ENCODE data around the gene OTUD4.
A peak's percentile ranks its signal among the peaks of the same experiment; 100 is the strongest.

Gene OTUD4

GRCh38 chr4:145131848-145132247 lies 48.5 kb downstream of the OTUD4 start:
- Mint-ChIP-seq H3K4me1 (ENCODE audit: low read depth in 2 of 2) (peaks cover 14 to 26% of the 10 kb centered on the region in 2 donors), H3K27me3 (no peaks in the 10 kb centered on the region), H3K27ac (peak overlapping the region; percentile 44 to 65), H3K36me3 (ENCODE audit: insufficient read depth) (peaks cover 22% of the 10 kb centered on the region), H3K4me3 (no peak overlapping the region), H3K9me3 (no peaks in the 10 kb centered on the region)
- no peak for DNase-seq
- ATAC-seq (replicated peaks) = no peak

GRCh38 chr4:145130788-145131399 lies 49.5 kb downstream of the OTUD4 start:
- no peak overlapping the region for H3K4me3 Mint-ChIP-seq
- H3K4me1 Mint-ChIP-seq (ENCODE audit: low read depth in 2 of 2) = peaks cover 15 to 31% of the 10 kb centered on the region in 2 donors
- peaks cover 29% of the 10 kb centered on the region for H3K36me3 Mint-ChIP-seq (ENCODE audit: insufficient read depth)
- ATAC-seq (replicated peaks) = no peak
- H3K27ac Mint-ChIP-seq = peak overlapping the region; percentile 44 to 65
- H3K27me3 Mint-ChIP-seq = no peaks in the 10 kb centered on the region
- no peak for DNase-seq
- H3K9me3 Mint-ChIP-seq = no peaks in the 10 kb centered on the region

DNA sequence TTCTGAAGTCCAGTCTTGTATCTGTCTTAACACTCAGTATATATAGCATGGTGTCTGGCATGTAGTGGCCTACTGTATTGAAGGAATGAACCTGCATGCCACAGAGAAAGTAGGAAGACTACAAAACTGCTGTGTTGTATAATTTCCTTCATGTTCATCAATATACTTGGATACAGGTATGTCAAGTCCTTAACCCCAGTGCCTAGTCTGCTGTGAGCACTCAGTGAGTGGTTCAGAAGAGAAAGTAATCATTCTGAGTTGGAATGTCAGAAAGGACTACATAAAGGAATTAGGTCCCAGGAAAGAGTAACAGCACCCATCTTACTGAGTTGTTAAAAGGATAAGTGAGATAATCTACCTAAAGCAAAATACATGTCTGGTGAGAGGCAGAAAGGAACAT lies 50.3 kb downstream of the OTUD4 start:
- Mint-ChIP-seq H3K36me3 (ENCODE audit: insufficient read depth) (peaks cover 33% of the 10 kb centered on the region), H3K4me1 (ENCODE audit: low read depth in 2 of 2) (peaks cover 15 to 31% of the 10 kb centered on the region in 2 donors), H3K27me3 (no peaks in the 10 kb centered on the region), H3K9me3 (no peaks in the 10 kb centered on the region), H3K27ac (peak overlapping the region; percentile 44 to 65), H3K4me3 (no peak overlapping the region)
- no peak for DNase-seq
- ATAC-seq (replicated peaks) = no peak

- Mint-ChIP-seq H3K4me3 (peak overlapping the region; percentile 62 to 75), H3K36me3 (ENCODE audit: insufficient read depth) (peaks cover 66% of the 10 kb centered on the region), H3K9me3 (no peaks in the 10 kb centered on the region), H3K27me3 (no peaks in the 10 kb centered on the region), H3K4me1 (ENCODE audit: low read depth in 2 of 2) (peaks cover 6 to 12% of the 10 kb centered on the region in 2 donors), H3K27ac (peak overlapping the region; percentile 91 to 97)
- ATAC-seq (replicated peaks) (no peak), DNase-seq (no peak)
Measured at GRCh38 chr4:145125396-145125795, 55.0 kb downstream of the OTUD4 start.

DNA sequence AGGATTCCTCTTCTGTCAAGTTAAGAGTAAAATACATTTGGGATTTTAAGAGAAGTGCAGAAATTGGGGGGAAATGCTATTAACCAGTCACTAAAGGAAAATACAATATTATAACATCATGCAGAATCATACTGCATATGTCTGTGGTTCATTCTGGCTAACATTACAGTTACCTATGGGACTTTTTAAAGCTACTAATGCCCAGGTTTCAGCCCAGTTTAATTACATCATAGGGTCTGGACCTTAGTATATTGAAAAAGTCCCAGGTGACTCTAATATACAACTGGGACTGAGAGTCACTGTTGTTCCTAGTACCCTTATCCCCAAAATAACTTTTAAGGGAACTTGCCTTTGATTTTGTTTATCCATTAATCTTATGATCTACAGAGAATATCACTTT lies 72.3 kb downstream of the OTUD4 start:
- H3K27ac Mint-ChIP-seq = no peak overlapping the region
- no peak for ATAC-seq (replicated peaks)

DNA sequence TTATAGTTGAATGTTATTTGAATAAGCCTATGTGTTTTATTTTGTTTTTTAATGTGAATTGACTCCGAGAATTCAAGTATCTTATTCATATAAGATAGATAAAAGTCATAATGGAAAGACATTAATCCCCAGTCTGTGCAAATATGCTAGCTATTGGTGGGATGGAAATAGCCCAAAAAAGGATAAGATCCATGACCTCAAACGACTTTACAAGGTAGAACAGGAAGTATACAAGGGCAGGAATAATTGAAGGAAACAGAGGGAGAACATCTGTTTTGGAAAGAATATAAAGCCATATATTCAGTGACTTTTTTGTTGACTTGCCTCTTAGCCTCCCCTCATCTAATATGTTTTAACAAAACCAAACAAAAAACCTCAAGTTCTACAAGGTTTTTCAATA lies 73.3 kb downstream of the OTUD4 start:
- Mint-ChIP-seq H3K27ac (peak overlapping the region in 1 of 2 donors; percentile 6), H3K9me3 (no peaks in the 10 kb centered on the region), H3K27me3 (no peaks in the 10 kb centered on the region), H3K4me1 (ENCODE audit: low read depth in 2 of 2) (no peaks in the 10 kb centered on the region), H3K36me3 (ENCODE audit: insufficient read depth) (peaks cover 59% of the 10 kb centered on the region), H3K4me3 (no peak overlapping the region)
- DNase-seq (no peak), ATAC-seq (replicated peaks) (no peak)

More for the DNA sequence above, 72.3 kb downstream of the OTUD4 start:
- no peaks in the 10 kb centered on the region for H3K4me1 Mint-ChIP-seq (ENCODE audit: low read depth in 2 of 2)
- H3K36me3 Mint-ChIP-seq (ENCODE audit: insufficient read depth) = peaks cover 69% of the 10 kb centered on the region
- DNase-seq = no peak
- no peak overlapping the region for H3K4me3 Mint-ChIP-seq
- no peaks in the 10 kb centered on the region for H3K27me3 Mint-ChIP-seq
- no peaks in the 10 kb centered on the region for H3K9me3 Mint-ChIP-seq

GRCh38 chr4:145103496-145103895 lies 76.9 kb downstream of the OTUD4 start:
- ATAC-seq (replicated peaks) = no peak
- Mint-ChIP-seq H3K9me3 (no peaks in the 10 kb centered on the region), H3K27me3 (no peaks in the 10 kb centered on the region), H3K4me3 (no peak overlapping the region), H3K36me3 (ENCODE audit: insufficient read depth) (peaks cover 24% of the 10 kb centered on the region), H3K27ac (no peak overlapping the region), H3K4me1 (ENCODE audit: low read depth in 2 of 2) (peaks cover 8 to 12% of the 10 kb centered on the region in 2 donors)
- no peak for DNase-seq

- peaks cover 28% of the 10 kb centered on the region for H3K36me3 Mint-ChIP-seq (ENCODE audit: insufficient read depth)
- H3K9me3 Mint-ChIP-seq = no peaks in the 10 kb centered on the region
- ATAC-seq (replicated peaks) (no peak), DNase-seq (no peak)
- H3K27me3 Mint-ChIP-seq = no peaks in the 10 kb centered on the region
- H3K27ac Mint-ChIP-seq = no peak overlapping the region
- peaks cover 8 to 14% of the 10 kb centered on the region in 2 donors for H3K4me1 Mint-ChIP-seq (ENCODE audit: low read depth in 2 of 2)
- H3K4me3 Mint-ChIP-seq = no peak overlapping the region
Measured at GRCh38 chr4:145102619-145103018, 77.8 kb downstream of the OTUD4 start.

DNA sequence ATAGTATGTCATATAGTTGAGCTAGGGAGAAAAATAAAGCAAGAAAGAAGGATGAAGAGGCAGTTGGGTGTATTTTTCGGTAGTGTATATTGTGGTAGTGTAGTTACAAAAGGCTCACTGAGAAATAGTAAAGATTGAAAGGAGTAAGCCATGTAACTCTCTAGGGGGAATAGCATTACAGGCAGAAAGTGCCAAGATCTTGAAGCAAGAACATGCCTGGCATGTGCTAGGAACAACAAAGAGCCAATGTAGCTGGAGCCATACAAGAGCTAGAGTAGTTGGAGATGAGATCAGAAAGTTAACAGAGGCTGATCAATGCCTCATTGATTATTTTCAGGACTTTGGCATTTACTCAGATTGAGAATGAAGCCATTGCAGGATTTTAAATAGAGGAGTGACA lies 79.3 kb downstream of the OTUD4 start:
- no peak overlapping the region for H3K4me3 Mint-ChIP-seq
- H3K27me3 Mint-ChIP-seq = no peaks in the 10 kb centered on the region
- ATAC-seq (replicated peaks) = no peak
- H3K9me3 Mint-ChIP-seq = no peaks in the 10 kb centered on the region
- H3K4me1 Mint-ChIP-seq (ENCODE audit: low read depth in 2 of 2) = peaks cover 11 to 24% of the 10 kb centered on the region in 2 donors
- DNase-seq = no peak
- H3K36me3 Mint-ChIP-seq (ENCODE audit: insufficient read depth) = peaks cover 25% of the 10 kb centered on the region
- no peak overlapping the region for H3K27ac Mint-ChIP-seq

- peaks cover 17% of the 10 kb centered on the region for H3K36me3 Mint-ChIP-seq (ENCODE audit: insufficient read depth)
- peak overlapping the region; percentile 88 to 91 for H3K4me3 Mint-ChIP-seq
- H3K27me3 Mint-ChIP-seq = no peaks in the 10 kb centered on the region
Measured at GRCh38 chr4:145099653-145100052, 80.7 kb downstream of the OTUD4 start.

GRCh38 chr4:145098675-145099037 lies 81.7 kb downstream of the OTUD4 start:
- Mint-ChIP-seq H3K4me1 (ENCODE audit: low read depth in 2 of 2) (peaks cover 15 to 35% of the 10 kb centered on the region in 2 donors), H3K9me3 (no peaks in the 10 kb centered on the region), H3K27me3 (no peaks in the 10 kb centered on the region), H3K4me3 (peak overlapping the region; percentile 88 to 91), H3K27ac (peak overlapping the region; percentile 93 to 96), H3K36me3 (ENCODE audit: insufficient read depth) (peaks cover 22% of the 10 kb centered on the region)
- DNase-seq (peak in 2 of 3 experiments; percentile 19 to 28), ATAC-seq (replicated peaks) (peak; percentile 39)

More at GRCh38 chr4:145099653-145100052, 80.7 kb downstream of the OTUD4 start:
- Mint-ChIP-seq H3K27ac (peak overlapping the region in 1 of 2 donors; percentile 96), H3K4me1 (ENCODE audit: low read depth in 2 of 2) (peaks cover 15 to 32% of the 10 kb centered on the region in 2 donors), H3K9me3 (no peaks in the 10 kb centered on the region)
- no peak for DNase-seq
- no peak for ATAC-seq (replicated peaks)

- Mint-ChIP-seq H3K36me3 (ENCODE audit: insufficient read depth) (peaks cover 28% of the 10 kb centered on the region), H3K4me3 (peak within 1 kb of the TSS; percentile 88 to 91), H3K27me3 (no peaks in the 10 kb centered on the region), H3K9me3 (no peaks in the 10 kb centered on the region), H3K4me1 (ENCODE audit: low read depth in 2 of 2) (peaks cover 17 to 39% of the 10 kb centered on the region in 2 donors), H3K27ac (peak within 1 kb of the TSS; percentile 93 to 96)
- DNase-seq (peak; percentile 94 to 96 (median 95)), ATAC-seq (replicated peaks) (peak; percentile 89)
Measured at GRCh38 chr4:145097821-145098674, 82.3 kb downstream of the OTUD4 start, which contains the start of the genes ABCE1 and ANAPC10. ABCE1 (plus strand) TSS chr4:145098311; CDS start chr4:145104413, 6,102 bp downstream. ANAPC10 (minus strand) TSS chr4:145098196; CDS start chr4:145096099, 2,097 bp downstream.

DNA sequence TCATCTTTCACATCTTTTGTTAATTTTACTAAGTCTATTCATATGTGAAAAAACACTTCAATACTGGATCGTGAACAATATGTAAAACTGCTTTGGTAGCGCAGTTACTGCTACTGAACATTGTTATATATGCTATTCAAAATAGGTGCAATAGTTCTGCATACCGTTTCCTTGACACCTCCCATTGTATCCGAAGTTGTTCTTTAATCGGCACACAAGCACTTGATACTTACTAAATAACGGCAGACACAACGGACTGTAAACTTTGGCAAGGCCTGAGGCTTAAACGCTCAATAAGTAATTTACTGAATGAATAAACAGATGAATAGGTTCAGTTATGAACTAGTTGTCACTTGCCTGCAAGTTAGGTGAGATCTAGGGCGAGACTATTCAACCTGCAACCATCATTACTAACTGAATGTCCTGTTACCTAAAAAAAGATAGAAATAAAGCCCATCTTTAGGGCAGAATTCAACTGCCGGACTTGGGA lies 83.0 kb downstream of the OTUD4 start:
- Mint-ChIP-seq H3K9me3 (no peaks in the 10 kb centered on the region), H3K4me3 (peak overlapping the region; percentile 88 to 91), H3K27ac (peak overlapping the region; percentile 93 to 96), H3K27me3 (no peaks in the 10 kb centered on the region), H3K4me1 (ENCODE audit: low read depth in 2 of 2) (peaks cover 20 to 43% of the 10 kb centered on the region in 2 donors), H3K36me3 (ENCODE audit: insufficient read depth) (peaks cover 28% of the 10 kb centered on the region)
- no peak for DNase-seq
- no peak for ATAC-seq (replicated peaks)
